Activated T-helper 17 cell treated with anti-CD3 and anti-CD28 coated beads, Interleukin-2, amount 50 U/mL, for 72 hours (primary cell): ENCODE results near the gene AQP2. TPM values are rescaled to one million over a fixed set of nuclear protein-coding genes. Genes with fewer than 3 reads are reported as not detected.

Experiments used
- ATAC-seq: fragments of 150-1000 bp; cut with Tn5 transposase; replicated peaks from 2 replicates; pipeline ENCODE4 v1.10.0; 2021; ENCODE audit warnings: mild to moderate bottlenecking, moderate library complexity
- H3K27ac Mint-ChIP-seq: one replicate; pipeline ENCODE4 v1.8.0; 2022; ENCODE audit warnings: mixed read lengths
- H3K27me3 Mint-ChIP-seq: one replicate; pipeline ENCODE4 v1.8.0; 2022; ENCODE audit warnings: mixed read lengths
- H3K36me3 Mint-ChIP-seq: one replicate; pipeline ENCODE4 v1.8.0; 2022; ENCODE audit warnings: low read depth, mild to moderate bottlenecking, mixed read lengths
- H3K4me1 Mint-ChIP-seq: one replicate; pipeline ENCODE4 v1.8.0; 2022; ENCODE audit warnings: mixed read lengths
- H3K4me3 Mint-ChIP-seq: one replicate; pipeline ENCODE4 v1.8.0; 2022; ENCODE audit warnings: mild to moderate bottlenecking, mixed read lengths
- H3K9me3 Mint-ChIP-seq: one replicate; pipeline ENCODE4 v1.8.0; 2022; ENCODE audit warnings: mixed read lengths
- total RNA-seq, 2 donors: library from RNA; stranded (reverse); gene quantifications; one replicate each; pipeline ENCODE4 v1.2.3, GENCODE V29; 2022

Gene AQP2
- total RNA-seq, 2 donors from 2014 or later, result not detected

- peaks cover 8% of the 10 kb centered on the region for H3K4me1 Mint-ChIP-seq
- peaks cover 43% of the 10 kb centered on the region for H3K27me3 Mint-ChIP-seq
- H3K4me3 Mint-ChIP-seq, result no peak overlapping the region
- ATAC-seq, result no peak
- no peaks in the 10 kb centered on the region for H3K9me3 Mint-ChIP-seq
- peaks cover 8% of the 10 kb centered on the region for H3K36me3 Mint-ChIP-seq
- no peak overlapping the region for H3K27ac Mint-ChIP-seq
Measured at GRCh38 chr12:49963976-49964815, 13.7 kb downstream of the AQP2 start.

- Mint-ChIP-seq H3K27ac (no peak overlapping the region), H3K9me3 (no peaks in the 10 kb centered on the region), H3K4me3 (no peak overlapping the region), H3K36me3 (peaks cover 8% of the 10 kb centered on the region), H3K4me1 (peaks cover 8% of the 10 kb centered on the region), H3K27me3 (peaks cover 35% of the 10 kb centered on the region)
- no peak for ATAC-seq
Measured at GRCh38 chr12:49964849-49965624, 14.5 kb downstream of the AQP2 start.

DNA sequence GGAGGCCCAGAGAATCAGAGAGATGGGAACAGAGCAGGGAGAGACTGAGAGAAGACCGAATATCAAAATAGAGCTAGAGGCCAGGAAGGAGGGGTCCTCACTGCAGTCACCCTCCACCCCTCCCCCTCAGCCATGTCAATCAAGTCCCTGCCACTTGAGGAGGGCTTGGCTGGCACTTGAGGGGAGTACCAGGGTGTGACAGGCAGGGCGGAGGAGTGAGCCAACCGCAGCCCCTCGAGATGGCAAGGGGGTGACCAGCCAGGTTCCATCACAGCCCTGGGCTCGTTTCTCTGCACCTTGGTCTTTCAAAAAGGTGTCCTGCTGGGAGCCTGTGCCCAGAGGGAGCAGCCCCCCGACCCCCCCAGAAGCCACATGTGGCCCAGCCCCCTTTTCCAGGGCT, 15.3 kb downstream of the AQP2 start:
- H3K27ac Mint-ChIP-seq, result no peak overlapping the region
- no peak for ATAC-seq
- H3K36me3 Mint-ChIP-seq, result peaks cover under 1% of the 10 kb centered on the region
- H3K4me3 Mint-ChIP-seq, result no peak overlapping the region
- peaks cover under 1% of the 10 kb centered on the region for H3K4me1 Mint-ChIP-seq
- H3K27me3 Mint-ChIP-seq, result peaks cover 27% of the 10 kb centered on the region
- H3K9me3 Mint-ChIP-seq, result no peaks in the 10 kb centered on the region

DNA sequence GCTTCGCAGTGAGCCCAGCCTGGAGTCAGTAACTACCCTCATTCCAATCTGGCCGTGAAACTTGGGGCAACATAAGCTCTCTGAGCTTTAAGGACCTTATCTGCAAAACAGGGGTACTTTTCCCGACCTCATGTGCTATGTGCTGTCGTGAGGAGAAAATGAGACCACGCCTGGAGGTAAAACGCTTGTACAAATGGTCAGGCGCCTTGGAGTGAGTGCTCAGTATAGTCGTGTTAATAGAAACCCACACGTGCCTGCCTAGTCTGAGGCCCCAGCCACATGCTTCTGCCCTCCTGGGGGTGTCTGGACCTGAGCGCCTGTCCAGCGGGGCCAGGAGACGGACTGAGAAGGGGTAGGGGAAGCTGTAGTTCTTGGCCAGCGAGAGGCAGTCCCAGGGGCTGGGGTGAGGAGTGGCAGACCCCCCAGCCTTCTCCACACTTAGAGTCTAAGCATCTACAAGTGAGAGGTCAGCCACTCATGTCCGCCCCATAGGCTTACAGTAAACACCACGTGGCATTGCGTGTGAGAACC, 16.0 kb downstream of the AQP2 start:
- Mint-ChIP-seq H3K27ac (no peak overlapping the region), H3K27me3 (peaks cover 27% of the 10 kb centered on the region)

GRCh38 chr12:49967042-49967776, 16.7 kb downstream of the AQP2 start:
- Mint-ChIP-seq H3K9me3 (no peaks in the 10 kb centered on the region), H3K4me1 (no peaks in the 10 kb centered on the region), H3K27ac (no peak overlapping the region), H3K27me3 (peaks cover 30% of the 10 kb centered on the region), H3K4me3 (peak overlapping the region; percentile 68), H3K36me3 (no peaks in the 10 kb centered on the region)
- ATAC-seq, result peak; percentile 89

More for the DNA sequence above, 16.0 kb downstream of the AQP2 start:
- no peaks in the 10 kb centered on the region for H3K36me3 Mint-ChIP-seq
- peak overlapping the region; percentile 68 for H3K4me3 Mint-ChIP-seq
- H3K9me3 Mint-ChIP-seq, result no peaks in the 10 kb centered on the region
- no peak for ATAC-seq
- H3K4me1 Mint-ChIP-seq, result no peaks in the 10 kb centered on the region

DNA sequence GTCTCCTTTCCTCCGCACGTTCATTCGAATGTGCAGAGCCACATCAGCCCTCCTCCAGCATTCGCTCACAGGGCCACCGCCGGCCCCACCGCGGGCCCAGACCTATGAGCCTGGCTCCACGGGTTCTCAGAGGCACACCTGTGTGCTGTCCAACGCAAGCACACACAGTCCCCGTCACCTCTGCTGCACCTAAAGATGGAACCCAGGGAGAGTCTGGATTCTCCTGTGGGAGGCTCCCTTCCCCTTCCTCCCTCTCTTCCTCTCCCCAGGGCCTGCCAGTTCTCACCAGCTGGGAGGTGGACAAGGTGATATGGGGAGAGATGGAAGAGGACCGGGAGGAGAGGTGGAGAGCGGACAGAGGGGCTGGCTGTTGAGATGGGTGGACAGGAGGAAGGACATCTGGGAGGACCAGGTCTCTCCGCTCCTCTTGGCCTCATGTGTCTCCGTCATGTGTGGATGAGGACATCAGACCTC, 17.3 kb downstream of the AQP2 start:
- ATAC-seq, result no peak
- H3K4me1 Mint-ChIP-seq, result no peaks in the 10 kb centered on the region
- no peaks in the 10 kb centered on the region for H3K36me3 Mint-ChIP-seq
- H3K4me3 Mint-ChIP-seq, result peak overlapping the region; percentile 68
- H3K9me3 Mint-ChIP-seq, result no peaks in the 10 kb centered on the region
- H3K27ac Mint-ChIP-seq, result no peak overlapping the region
- peaks cover 26% of the 10 kb centered on the region for H3K27me3 Mint-ChIP-seq

DNA sequence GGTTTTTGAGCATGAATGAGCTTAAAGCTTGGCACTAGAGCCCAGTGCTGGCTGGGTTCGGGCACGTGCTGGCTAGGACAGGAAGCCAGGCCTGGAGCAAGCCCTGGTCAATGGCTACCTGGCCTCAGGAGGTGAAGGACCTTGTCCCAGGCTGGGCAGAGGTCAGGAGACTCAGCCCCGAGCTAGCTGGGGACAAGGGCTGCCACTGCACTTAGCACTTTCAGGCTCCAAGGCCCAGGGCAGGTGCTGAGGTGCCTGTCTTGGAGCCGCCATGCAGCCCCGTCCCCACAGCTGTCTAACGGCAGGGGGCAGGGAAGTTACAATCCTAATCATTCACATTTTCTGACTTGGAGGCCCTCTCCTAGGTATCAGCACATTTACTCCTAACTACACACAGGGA, 17.9 kb downstream of the AQP2 start:
- Mint-ChIP-seq H3K27ac (no peak overlapping the region), H3K4me1 (no peaks in the 10 kb centered on the region), H3K4me3 (no peak overlapping the region), H3K36me3 (no peaks in the 10 kb centered on the region), H3K9me3 (no peaks in the 10 kb centered on the region), H3K27me3 (peaks cover 22% of the 10 kb centered on the region)
- no peak for ATAC-seq

DNA sequence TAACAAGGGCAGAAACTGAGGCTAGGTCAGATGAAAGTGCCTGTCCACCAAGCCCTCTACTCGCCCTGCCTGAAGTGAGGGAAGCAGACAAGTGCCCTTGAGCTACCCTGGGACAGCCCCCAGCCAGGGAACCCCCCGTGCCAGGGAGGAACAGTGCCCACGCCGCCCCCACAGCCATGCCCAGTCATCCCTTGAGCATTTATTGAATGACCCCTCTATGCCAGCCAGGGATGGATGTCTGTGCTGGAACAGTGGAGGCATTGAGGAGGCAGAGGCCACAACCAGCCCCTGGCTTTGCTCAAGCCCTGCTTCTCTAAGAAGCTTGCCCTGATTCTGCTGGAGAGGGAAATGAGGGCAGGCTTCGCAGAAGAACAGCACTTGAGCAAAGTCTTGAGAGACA, 18.5 kb downstream of the AQP2 start:
- Mint-ChIP-seq H3K27me3 (peaks cover 17% of the 10 kb centered on the region), H3K27ac (no peak overlapping the region), H3K36me3 (no peaks in the 10 kb centered on the region), H3K4me1 (no peaks in the 10 kb centered on the region), H3K9me3 (no peaks in the 10 kb centered on the region), H3K4me3 (no peak overlapping the region)
- ATAC-seq, result no peak

DNA sequence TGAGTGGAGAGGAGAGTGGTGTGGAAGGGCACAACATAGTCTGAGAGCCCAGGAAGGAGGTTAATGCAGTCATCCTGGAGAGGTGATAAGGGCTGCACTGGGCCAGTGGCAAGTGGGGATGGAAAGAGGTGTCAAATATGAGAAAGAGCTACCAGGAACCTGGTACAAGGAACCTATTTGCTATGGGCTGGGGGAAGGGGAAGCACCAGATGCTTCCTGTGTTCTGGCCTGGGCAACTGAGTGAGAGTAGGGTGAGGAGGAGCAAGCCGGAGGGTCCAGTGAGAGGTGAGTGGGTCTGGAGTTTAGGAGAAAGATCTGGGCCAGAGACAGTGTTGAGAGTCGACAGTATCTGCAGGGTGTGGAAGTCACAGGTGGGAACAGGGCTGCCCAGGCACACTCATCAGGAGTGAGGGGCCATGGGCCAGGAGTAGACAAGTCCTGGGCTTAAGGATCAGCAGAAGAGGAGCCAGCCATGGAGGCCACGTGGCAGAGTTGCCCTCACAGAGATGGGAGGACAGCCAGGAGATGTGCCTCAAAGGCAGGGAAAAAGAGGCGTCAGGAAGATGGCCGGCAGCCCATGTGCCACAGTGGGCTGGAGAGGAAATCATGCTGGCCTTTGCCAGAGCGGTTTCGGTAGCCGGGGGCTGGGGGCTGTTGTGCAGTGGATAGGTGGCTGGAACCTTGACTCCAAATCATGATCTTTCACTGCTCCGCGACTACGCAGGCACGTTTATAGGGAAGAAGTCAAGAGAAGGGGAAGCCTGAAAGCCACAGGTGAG, 19.3 kb downstream of the AQP2 start:
- H3K36me3 Mint-ChIP-seq, result no peaks in the 10 kb centered on the region
- no peaks in the 10 kb centered on the region for H3K9me3 Mint-ChIP-seq
- no peak for ATAC-seq
- H3K27me3 Mint-ChIP-seq, result peaks cover 8% of the 10 kb centered on the region
- H3K27ac Mint-ChIP-seq, result no peak overlapping the region
- no peaks in the 10 kb centered on the region for H3K4me1 Mint-ChIP-seq
- no peak overlapping the region for H3K4me3 Mint-ChIP-seq

- H3K9me3 Mint-ChIP-seq, result no peaks in the 10 kb centered on the region
- H3K27me3 Mint-ChIP-seq, result peaks cover 7% of the 10 kb centered on the region
- H3K36me3 Mint-ChIP-seq, result no peaks in the 10 kb centered on the region
- no peaks in the 10 kb centered on the region for H3K4me1 Mint-ChIP-seq
- H3K27ac Mint-ChIP-seq, result no peak overlapping the region
- no peak overlapping the region for H3K4me3 Mint-ChIP-seq
- ATAC-seq, result no peak
Measured at GRCh38 chr12:49970658-49971057, 20.1 kb downstream of the AQP2 start.

GRCh38 chr12:49971141-49971540, 20.6 kb downstream of the AQP2 start:
- H3K36me3 Mint-ChIP-seq, result no peaks in the 10 kb centered on the region
- H3K27me3 Mint-ChIP-seq, result peaks cover 7% of the 10 kb centered on the region
- no peak for ATAC-seq
- H3K9me3 Mint-ChIP-seq, result no peaks in the 10 kb centered on the region
- no peaks in the 10 kb centered on the region for H3K4me1 Mint-ChIP-seq
- no peak overlapping the region for H3K27ac Mint-ChIP-seq
- no peak overlapping the region for H3K4me3 Mint-ChIP-seq

DNA sequence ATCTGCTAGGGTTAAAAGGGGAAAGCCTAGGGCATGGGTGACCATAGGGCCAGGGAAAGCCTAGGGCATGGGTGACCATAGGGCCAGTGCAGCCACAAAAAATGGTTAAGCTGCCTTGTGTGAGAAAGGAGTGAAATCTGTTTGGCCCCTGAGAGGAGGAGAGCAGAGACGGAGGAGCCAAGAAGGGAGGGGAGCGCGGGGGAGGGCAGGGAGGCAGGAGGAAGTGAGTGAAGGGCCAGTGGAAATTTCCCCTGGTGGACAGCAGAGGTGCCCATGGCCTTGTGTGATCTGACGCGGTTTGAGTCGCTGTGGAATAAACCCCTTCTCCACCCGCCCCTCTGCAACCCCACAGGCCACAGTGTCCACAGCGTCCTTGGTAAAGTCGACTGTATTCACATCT, 21.6 kb downstream of the AQP2 start:
- peaks cover 3% of the 10 kb centered on the region for H3K27me3 Mint-ChIP-seq
- ATAC-seq, result no peak
- H3K36me3 Mint-ChIP-seq, result no peaks in the 10 kb centered on the region
- no peak overlapping the region for H3K27ac Mint-ChIP-seq
- no peak overlapping the region for H3K4me3 Mint-ChIP-seq
- H3K4me1 Mint-ChIP-seq, result no peaks in the 10 kb centered on the region
- H3K9me3 Mint-ChIP-seq, result no peaks in the 10 kb centered on the region

- Mint-ChIP-seq H3K27me3 (peaks cover 3% of the 10 kb centered on the region), H3K36me3 (no peaks in the 10 kb centered on the region), H3K27ac (no peak within 1 kb of the TSS), H3K9me3 (no peaks in the 10 kb centered on the region), H3K4me3 (no peak within 1 kb of the TSS), H3K4me1 (no peaks in the 10 kb centered on the region)
- ATAC-seq, result no peak
Measured at GRCh38 chr12:49972641-49973360, 22.3 kb downstream of the AQP2 start, which contains the start of gene AQP6. Gene AQP6 (plus strand): TSS chr12:49972947. CDS start chr12:49973174, 227 bp downstream.
